LNCaP clone FGC (cell line): ENCODE data around the gene CCSAP.

Experiments
- DNase-seq: peaks from one replicate; pipeline ENCODE4 v3.0.0-alpha.2; 2011; ENCODE audit warnings: low read depth
- H3K4me3 ChIP-seq: 2 replicates; pipeline ENCODE4 v1.5.1; 2011; ENCODE audit warnings: mild to moderate bottlenecking, low read depth, low read length, control low read depth
- CTCF ChIP-seq: IDR thresholded peaks from 2 replicates; pipeline ENCODE4 v1.5.1; 2012; ENCODE audit warnings: mild to moderate bottlenecking; ENCODE audit not compliant: control insufficient read depth, insufficient read depth; ENCODE audit errors: extremely low read depth

Gene CCSAP

GRCh38 chr1:229326601-229327000 is 16.2 kb downstream of the CCSAP start:
- TF ChIP-seq CTCF, result no peak
- no peak for DNase-seq
- no peak overlapping the region for H3K4me3 ChIP-seq

GRCh38 chr1:229325853-229326487 is 16.9 kb downstream of the CCSAP start:
- no peak for DNase-seq
- no peak for TF ChIP-seq CTCF
- no peak overlapping the region for H3K4me3 ChIP-seq

- no peak overlapping the region for H3K4me3 ChIP-seq
- TF ChIP-seq CTCF, result no peak
- DNase-seq, result no peak
Measured at GRCh38 chr1:229325401-229325800, 17.4 kb downstream of the CCSAP start.

- TF ChIP-seq CTCF, result no peak
- H3K4me3 ChIP-seq, result no peak overlapping the region
- no peak for DNase-seq
Measured at GRCh38 chr1:229323885-229324553, 18.8 kb downstream of the CCSAP start.

- no peak overlapping the region for H3K4me3 ChIP-seq
- no peak for DNase-seq
- no peak for TF ChIP-seq CTCF
Measured at GRCh38 chr1:229323201-229323600, 19.6 kb downstream of the CCSAP start.

GRCh38 chr1:229319487-229319886 is 23.4 kb downstream of the CCSAP start:
- TF ChIP-seq CTCF, result no peak
- H3K4me3 ChIP-seq, result no peak overlapping the region
- DNase-seq, result no peak

- no peak for TF ChIP-seq CTCF
- H3K4me3 ChIP-seq, result no peak overlapping the region
- DNase-seq, result no peak
Measured at GRCh38 chr1:229318056-229318455, 24.8 kb downstream of the CCSAP start.
